GM12865 (cell line): Measurements from ENCODE around the gene SPATA20.

Source experiments
- DNase-seq: peaks from one replicate; pipeline ENCODE4 v3.0.0; 2010; ENCODE audit warnings: low read depth
- H3K4me3 ChIP-seq: 2 replicates; pipeline ENCODE4 v1.5.1; 2011; ENCODE audit warnings: mild to moderate bottlenecking, low read depth, low read length, control low read depth
- TF ChIP-seq, protein P1 (sequence below): IDR thresholded peaks from 2 replicates; pipeline ENCODE4 v1.5.1; 2011; ENCODE audit warnings: low read length, control low read depth, low read depth, inconsistent platforms; ENCODE audit not compliant: insufficient read depth; ENCODE audit errors: missing control alignments

Gene SPATA20

DNA sequence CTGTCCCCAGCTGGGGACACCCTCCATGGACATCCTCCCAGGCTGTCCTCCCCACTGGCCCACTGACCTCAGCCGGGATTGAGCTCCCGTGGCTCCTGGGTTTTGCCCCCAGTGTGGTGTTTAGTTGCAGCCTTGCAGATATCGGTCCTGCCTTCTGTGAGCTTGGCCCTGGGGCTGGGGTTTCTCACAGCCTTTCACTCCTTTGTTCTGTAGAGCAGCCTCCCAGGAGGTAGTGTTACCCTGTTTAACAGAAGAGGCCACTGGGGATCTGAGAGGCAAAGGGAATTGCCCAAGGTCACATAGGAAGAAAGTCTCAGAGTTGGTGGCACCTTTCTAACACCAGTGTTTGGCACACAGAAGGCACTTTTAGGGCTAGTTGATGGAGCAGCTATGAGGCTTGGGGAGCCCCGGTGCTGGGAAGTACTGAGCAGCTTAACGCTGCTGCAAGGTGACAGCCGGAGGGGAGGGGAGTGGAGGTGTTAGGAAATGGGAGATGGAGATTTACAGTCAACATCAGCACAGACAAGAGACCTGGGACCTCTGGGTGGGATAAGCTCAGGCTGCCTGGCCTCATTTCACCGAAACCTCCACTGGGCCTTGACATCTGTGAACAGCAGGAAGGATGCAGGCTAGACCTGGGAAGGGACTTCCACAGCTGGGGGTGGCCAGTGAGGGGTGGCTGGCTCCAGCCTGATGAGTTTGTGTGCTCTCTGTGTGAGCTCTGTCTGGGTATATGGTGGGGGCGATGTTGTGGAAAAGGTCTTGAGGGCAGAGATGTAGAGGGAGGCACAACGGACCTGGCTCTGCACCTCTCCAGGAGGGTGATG lies 39.7 kb downstream of the SPATA20 start:
- DNase-seq = no peak
- no peak overlapping the region for H3K4me3 ChIP-seq
- TF ChIP-seq, protein P1, sequence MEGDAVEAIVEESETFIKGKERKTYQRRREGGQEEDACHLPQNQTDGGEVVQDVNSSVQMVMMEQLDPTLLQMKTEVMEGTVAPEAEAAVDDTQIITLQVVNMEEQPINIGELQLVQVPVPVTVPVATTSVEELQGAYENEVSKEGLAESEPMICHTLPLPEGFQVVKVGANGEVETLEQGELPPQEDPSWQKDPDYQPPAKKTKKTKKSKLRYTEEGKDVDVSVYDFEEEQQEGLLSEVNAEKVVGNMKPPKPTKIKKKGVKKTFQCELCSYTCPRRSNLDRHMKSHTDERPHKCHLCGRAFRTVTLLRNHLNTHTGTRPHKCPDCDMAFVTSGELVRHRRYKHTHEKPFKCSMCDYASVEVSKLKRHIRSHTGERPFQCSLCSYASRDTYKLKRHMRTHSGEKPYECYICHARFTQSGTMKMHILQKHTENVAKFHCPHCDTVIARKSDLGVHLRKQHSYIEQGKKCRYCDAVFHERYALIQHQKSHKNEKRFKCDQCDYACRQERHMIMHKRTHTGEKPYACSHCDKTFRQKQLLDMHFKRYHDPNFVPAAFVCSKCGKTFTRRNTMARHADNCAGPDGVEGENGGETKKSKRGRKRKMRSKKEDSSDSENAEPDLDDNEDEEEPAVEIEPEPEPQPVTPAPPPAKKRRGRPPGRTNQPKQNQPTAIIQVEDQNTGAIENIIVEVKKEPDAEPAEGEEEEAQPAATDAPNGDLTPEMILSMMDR = no peak

DNA sequence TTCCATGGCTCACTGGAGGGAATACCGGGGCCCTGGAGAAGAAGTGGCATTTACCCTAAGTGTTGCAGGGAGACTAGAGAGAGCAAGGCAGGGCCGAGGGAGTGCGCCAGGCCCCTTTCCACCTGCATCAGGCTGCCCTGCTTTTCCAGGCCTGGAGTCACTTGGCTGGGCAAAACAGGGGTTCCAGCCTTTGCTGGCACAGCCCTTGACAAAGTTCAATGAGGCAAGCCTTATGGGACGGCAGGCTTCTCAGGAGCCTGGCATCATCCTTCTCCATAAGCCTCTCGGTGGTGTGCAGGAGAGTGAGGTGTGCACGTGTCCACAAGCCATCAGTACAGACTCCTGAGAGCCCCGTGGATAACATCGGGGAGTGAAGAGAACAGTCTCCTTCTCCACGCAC lies 40.6 kb downstream of the SPATA20 start:
- H3K4me3 ChIP-seq = no peak overlapping the region
- TF ChIP-seq, protein P1 = no peak
- no peak for DNase-seq

DNA sequence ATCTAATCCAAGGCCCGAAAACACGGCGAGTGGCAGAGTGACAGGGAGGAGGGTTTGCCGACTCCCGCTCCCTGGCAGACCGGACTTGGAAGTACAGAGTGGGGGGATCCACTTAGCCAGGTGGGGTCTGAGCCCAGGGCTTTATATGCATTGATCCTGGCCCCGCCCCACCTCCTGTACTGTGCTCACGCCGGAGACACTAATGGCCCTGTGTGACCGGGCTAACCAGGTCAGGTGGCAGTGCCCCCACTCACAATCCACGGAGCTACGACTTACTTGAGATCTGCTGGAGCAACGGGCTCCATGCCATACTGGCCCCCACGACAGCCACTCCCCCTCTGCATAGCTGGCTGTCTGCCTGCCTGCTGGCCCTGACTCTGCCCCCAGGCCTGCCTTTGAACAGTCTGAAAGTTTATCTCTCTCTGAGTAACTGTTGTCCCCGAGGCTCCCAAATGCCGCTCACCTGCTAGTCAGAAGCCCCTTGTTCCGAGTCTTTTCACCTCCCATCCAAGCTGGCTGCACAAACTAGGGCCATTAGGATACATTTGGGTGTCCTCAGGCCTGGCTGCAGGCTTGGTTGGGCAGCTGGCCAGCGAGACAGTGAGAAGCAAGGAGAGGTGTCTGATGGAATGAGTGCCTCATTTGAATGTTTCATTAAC lies 41.5 kb downstream of the SPATA20 start:
- no peak overlapping the region for H3K4me3 ChIP-seq
- TF ChIP-seq, protein P1 = no peak
- DNase-seq = no peak

DNA sequence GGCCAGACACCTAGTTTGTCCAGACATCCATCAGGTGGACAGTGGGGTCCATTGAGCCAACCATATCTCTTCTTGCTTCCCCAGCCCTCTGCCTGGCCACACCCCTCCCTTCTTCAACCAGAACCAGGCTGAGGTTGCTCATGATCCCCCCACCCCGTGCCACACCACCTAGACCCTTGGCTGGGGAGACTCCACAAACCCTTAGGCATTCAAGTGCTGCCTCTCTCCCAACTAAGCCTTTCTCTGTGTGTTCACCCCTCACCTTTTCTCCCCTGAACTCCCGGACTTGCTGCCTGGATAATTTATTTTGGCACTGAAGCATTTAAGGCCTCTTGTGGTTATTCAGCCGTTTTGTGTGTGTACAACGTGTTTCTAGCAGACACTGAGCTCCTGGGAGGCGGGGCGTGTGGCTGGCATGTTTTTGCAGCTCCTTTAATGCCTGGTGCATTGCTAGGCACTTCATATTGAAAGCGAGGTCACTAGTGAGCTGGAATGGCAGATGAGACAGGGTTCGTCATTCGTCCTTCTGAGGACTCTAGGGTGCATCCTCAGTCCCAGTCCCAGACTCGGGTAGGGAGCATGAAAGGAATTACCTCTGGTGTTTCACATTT lies 42.2 kb downstream of the SPATA20 start:
- no peak overlapping the region for H3K4me3 ChIP-seq
- TF ChIP-seq, protein P1 = no peak
- DNase-seq = no peak

DNA sequence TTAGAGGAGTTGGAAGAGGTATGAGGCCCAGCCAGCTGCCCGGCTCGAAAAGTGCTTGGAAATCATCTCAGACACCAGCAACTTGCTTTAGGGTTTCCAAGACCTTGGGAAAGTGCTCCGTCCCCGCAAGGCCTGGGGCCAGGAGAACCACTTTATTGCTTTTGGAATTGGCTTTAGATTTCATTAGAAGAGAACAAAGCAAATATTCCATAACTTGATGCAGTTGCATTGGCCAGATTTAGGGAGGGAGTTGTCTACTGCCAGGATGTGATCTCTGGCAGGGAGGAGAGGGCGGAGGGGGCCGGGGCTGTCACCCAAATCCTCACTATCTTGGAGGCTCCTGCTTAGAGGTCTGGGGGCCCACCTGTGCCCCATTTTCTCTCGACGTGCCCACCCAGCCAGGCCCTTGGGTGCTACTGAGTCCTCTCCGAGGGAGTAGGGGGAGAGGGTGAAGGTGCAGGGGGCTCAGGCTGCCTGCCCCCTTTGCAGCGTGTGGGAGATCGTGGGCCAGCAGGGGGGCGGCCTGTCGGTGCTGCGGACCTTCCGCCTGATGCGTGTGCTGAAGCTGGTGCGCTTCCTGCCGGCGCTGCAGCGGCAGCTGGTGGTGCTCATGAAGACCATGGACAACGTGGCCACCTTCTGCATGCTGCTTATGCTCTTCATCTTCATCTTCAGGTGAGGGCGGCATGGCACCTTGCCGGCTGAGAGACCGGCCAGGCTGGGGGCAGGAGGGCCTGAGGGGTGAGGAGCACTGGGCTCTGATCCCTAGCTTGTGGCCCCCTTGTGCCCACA lies 44.2 kb downstream of the SPATA20 start:
- TF ChIP-seq, protein P1 = no peak
- no peak for DNase-seq
- no peak overlapping the region for H3K4me3 ChIP-seq

DNA sequence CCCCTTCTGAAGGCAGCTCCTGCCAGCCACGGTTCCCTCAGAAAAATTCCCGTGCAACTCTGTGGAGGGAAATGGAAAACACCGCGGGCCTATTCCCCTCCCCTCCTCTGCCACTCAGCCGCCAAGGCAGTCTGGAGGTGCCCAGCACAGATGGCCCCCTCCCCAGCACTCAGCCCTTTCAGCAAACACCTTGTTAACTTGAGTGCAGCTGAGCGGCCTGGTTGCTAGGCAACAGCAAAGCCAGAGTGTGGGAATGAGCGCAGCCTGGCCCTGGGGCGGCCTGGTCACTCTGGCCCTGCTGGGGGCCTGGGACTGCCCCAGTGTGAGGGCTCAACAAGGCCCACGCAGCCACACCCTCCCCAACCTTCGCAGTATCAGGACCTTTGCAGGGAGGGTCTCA lies 46.3 kb downstream of the SPATA20 start:
- H3K4me3 ChIP-seq = no peak overlapping the region
- no peak for DNase-seq
- TF ChIP-seq, protein P1 = no peak
